Stimulated activated CD4-positive, alpha-beta T cell treated with anti-CD3 and anti-CD28 coated beads, Interleukin-12 subunit alpha, Interleukin-12 subunit beta, amount 100 ng/mL, for 4 hours (primary cell): Measurements from ENCODE around the gene TCF25.
A peak's percentile ranks its signal among the peaks of the same experiment; 100 is the strongest.
"Not testable (repeated sequence)": the region's sequence is repeated elsewhere in the genome, so short reads cannot be mapped to it uniquely, and the experiment has no call there.

Experiments
- DNase-seq: peaks from one replicate; pipeline ENCODE4 v3.0.0-alpha.2; 2020

TCF25 gene

DNA sequence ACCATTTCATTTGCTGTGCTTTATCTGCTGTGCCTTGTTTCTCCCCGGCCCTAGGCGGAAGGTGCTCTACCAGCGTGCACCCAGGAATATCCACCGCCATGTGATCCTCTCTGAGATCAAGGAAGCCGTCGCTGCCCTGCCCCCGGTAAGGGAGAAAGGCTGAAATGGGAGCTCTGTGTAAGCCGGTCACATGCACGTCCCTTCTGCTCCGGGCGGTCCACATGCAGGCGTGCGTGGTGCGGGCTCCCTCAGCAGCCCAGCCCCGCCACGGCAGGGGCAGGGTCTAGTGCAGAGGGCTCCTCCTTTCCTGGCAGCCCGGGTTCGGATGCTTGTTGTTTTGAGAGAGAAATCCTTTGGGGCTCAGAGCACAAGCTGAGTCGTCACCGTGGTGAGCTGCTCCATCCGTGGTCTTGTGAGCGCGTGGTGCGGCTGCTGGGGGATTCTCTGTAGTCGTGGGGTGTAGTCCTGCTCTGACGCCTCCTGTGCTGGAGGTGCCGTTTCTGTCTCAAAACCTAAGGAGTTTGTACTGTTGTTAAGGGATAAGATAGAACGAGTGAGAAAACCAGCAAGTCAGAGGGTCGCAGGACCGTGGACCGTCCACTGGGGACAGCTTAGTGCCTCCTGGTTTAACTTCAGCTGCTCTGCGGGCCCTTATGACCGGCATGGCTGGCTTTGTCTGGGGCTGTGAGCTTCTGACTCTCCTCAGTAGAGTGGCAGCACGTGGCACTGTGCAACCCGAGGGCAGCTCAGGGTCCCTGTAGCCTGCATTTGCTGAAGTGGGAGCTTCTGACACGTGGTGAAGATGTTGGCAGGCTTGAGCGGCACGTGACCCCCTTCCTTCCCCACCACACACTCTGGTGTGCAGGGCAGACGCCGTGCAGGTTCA is 33.0 kb downstream of the TCF25 start:
- DNase-seq, result no peak

DNA sequence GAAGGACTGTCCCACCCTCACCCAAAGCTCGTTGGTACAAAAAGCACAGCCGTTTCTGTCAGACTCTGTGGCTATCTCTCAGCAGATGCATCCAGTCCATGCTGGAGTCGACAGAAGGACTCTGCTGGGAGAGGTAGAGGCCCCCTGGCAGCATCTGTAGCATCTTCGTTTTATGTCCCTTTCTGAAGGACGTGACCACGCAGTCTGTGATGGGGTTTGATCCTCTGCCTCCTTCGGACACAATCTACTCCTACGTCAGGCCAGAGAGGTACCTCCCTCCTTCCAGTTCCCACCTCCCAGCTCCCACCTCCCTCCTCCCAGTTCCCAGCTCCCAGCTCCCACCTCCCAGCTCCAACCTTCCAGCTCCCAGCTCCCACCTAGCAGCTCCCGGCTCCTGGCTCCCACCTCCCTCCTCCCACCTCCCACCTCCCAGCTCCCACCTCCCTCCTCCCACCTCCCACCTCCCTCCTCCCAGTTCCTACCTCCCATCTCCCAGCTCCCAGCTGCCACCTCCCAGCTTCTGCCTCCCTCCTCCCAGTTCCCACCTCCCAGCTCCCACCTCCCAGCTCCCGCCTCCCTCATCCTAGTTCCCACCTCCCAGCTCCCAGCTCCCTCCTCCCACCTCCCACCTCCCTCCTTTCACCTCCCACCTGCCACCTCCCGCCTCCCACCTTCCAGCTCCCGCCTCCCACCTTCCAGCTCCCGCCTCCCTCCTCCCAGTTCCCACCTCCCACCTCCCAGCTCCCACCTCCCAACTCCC is 33.8 kb downstream of the TCF25 start:
- no peak for DNase-seq

DNA sequence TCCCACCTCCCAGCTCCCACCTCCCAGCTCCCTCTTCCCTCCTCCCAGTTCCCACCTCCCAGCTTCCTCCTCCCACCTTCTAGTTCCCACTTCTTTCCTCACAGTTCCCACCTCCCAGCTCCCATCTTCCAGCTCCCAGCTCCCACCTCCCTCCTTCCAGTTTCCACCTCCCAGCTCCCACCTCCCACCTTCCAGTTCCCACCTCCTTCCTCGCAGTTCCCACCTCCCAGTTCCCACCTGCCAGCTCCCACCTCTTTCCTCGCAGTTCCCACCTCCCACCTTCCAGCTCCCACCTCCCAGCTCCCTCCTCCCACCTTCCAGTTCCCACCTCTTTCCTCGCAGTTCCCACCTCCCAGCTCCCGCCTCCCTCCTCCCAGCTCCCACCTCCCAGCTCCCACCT is 34.8 kb downstream of the TCF25 start:
- no peak for DNase-seq

DNA sequence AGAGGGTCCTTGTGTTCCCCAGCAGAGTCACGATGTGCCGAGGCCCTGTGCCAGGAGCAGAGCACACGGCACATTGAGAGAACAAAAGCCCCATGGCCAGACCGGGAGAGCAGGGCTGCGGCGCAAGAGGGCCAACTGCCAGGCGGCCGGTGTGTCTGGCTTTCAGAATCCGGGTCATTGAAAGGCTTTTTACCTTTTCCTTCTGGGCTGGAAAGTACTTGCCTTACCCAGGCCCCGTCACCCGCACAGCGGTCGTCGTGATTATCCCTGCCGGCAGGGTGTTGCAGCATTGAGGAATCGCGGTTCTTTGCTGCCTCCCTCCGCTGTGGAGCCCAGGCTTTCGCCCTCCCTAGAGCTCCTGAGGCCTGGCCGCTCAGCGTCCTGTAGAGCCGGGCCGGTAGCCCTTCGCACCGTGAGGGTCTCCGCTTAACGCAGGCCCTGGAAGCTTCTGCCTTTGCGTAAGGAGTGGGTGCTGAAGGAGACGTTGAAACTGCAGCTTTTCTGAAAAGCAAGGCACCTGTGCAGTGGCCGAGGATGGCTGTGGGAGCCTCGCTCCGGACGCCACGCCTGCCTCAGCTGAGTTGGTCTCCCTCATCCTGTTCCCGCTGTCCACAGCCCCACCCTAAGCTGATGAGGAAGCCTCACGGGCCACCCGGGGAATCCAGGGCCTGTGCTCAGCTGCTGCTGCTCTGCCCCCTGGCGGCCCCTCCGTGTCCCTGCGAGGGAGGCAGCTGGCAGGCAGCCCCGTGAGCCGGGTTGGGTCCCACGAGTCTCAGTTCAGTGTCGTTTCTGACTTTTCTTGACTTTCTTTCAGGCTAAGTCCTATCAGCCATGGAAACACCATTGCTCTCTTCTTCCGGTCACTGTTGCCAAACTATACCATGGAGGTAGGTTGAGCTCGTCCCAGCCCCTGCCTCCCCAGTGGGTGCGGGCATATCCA is 36.7 kb downstream of the TCF25 start:
- DNase-seq, result peak; percentile 64

DNA sequence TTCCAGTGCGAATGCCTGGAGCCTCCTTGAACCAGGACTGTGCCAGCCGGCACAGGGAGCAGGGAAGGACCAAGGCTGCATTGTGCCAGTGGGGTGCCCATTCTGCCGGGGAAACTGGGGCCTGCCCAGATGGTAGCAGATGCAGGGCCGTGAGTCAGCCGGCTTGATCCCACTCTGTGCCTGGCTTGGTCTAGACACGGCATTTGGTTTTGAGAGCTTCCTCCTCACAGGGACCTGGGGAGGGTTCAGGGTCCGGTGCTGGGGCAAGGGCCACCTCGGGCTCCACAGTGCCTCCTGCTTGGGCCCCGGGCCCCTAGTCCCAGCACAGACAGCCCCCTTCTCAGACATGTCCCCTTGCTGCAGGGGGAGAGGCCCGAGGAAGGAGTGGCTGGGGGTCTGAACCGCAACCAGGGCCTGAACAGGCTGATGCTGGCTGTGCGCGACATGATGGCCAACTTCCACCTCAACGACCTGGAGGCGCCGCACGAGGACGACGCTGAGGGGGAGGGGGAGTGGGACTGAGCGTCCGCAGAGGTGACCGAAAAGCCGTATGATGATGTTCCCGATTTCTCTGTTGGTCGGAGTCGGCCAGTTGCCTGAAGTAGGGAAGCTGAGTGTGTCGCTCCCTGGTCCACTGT is 37.4 kb downstream of the TCF25 start:
- DNase-seq, result no peak

DNA sequence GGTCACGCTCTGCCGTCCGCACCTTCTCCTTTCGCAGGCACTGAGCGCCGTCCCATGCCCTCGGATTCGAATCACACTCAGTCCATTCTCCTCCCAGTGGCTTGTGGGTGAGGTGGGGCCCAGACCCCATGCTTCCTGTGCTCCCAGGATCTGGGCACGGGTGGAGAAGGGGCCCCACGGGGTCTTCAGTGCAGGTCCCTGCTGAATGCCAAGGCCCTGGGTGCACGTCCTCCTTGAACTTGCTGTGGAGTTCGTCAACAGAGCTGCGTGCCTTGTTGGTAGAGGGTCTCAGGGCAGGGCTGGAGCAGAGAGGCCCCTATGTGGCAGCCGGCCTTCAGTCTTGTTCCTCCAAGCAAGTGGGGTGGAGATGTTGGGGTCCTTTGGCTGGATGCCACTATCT is 38.0 kb downstream of the TCF25 start:
- no peak for DNase-seq

DNA sequence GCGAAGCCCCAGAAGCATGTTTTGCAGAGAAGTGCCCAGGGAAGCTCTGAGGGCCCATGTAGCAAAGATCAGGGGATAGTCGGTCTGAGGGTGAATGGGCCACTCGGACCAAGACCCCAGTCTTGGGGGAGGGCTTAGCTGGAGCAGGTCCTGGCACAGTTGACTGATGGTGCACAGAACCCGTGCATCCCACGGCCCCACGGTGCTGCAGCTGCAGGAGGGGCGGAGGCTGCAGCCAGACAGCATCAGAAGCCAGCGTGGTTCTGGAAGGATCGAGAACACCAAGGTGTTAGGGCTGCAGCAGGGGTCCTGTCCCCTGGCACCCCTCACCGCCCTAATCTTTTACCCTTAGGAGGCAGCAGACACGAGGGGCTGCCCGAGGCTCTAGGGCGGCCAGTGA is 38.8 kb downstream of the TCF25 start:
- DNase-seq, result no peak

DNA sequence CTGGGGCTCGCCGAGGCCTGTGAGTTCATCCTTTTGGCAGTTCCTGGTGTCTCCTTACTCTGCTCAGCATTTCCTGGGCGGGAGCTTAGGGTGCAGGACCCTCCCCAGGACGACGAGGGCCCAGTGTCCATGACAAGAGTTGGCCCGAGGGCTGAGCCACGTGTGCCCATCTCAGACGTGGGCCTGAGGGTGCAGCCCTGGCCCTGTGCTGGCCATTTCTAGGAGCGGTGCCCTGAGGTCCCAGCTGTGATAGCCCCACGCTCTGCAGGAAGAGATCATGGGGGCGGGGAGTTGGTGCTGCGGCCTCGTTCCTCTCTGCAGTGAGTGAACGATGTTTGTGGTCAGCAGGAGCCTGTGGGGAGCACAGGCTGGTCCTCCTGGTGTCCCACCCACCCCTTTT is 39.2 kb downstream of the TCF25 start:
- DNase-seq, result no peak

DNA sequence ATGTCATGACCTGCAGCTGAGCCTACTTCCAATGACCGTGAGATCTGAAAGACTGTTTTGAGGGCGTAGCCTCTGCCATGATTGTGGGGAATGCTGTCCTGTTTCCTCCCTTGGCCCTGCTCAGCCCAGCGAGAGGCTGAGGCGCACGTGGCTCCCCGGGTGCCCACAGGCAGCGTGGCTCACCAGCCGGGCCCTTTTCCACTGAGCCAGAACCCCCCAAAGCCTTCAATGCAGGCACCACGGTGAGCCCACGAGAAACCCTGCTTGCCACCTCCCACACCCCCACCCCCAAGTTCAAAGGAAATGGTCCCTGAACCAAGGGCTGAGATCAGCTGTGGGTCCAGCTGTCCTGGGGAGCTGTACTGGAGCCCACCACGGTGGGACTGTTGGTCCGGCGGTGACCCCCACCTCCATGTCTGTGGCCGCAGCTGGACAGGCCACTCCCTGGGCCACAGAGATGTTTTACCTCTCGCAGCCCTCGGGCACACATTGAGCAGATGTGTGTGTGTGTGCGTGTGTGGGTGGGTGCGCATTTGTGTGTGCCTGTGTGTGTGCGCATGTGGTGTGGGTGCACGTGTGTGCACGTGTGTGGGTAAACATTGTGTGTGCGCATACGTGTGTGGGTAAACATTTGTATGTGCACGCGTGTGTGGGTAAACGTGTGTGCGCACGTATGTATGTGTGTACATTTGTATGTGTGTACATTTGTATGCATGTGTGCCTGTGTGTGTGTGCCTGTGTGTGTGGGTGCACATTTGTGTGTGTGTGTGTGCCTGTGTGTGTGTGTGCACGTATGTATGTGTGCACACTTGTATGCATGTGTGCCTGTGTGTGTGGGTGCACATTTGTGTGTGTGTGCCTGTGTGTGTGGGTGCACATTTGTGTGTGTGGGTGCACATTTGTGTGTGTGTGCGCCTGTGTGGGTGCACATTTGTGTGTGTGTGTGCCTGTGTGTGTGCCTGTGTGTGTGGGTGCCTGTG is 40.3 kb downstream of the TCF25 start:
- DNase-seq, result no peak

DNA sequence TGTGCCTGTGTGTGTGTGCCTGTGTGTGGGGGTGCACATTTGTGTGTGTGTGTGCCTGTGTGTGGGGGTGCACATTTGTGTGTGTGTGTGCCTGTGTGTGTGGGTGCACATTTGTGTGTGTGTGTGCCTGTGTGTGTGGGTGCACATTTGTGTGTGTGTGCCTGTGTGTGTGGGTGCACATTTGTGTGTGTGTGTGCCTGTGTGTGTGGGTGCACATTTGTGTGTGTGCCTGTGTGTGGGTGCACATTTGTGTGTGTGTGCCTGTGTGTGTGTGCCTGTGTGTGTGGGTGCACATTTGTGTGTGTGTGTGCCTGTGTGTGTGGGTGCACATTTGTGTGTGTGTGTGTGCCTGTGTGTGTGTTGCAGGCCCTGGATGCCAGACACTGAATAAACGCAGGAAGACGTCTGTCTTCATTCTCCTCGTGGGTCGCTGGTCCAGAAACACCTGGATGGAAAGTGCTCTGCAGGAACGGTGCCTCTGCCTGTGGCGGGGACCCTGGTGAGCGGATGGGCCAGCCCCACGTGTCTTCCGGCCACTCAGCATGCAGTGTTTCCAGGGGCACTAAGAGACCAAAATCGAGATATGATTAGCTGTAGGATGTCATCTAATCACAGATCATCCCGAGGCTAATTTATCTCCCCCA is 41.4 kb downstream of the TCF25 start:
- not testable (repeated sequence) for DNase-seq

DNA sequence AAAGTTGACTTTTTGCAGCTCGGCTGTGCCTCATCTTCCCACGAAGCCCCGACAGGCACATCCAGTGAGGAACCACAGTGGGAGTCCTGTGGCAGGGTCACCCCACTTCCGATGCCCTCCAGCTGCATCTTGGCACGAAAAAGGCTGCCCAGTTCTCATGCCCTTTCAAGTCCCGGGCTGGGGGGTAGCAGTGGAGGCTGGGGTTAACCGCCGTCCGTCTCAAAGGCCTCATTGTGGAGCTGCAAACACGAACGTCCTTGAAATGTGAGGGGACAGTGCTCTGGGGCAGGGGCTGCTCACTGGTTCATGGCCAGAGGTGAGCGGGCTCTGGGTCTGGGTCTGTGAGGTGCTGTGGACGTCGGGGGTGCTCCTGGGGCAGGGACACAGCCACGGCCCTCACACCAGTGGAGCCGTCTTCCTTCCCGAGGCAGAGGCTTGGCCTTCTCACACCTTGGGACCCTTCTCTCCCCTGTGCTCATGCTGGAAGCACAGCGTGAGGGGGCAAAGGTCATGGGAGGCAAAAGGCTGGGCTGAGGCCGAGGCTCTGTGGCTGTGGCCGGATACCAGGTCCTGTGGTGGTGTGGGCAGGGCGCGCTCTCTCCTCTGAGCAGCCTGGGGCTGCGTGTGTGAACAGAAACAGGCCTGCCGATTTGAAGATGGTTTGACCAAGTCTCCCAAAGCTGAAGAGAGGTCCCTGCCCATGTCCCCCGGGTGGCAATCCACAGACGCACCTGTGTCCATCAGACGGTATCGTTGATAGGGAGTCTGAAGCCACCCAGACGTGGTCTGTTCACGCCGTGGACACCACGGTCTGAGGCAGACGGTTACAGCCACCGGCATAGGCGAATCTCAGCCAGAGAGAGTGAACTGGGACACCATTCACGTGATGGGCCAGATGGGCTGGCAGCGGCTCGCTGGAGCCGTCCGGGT is 42.2 kb downstream of the TCF25 start:
- DNase-seq, result no peak

DNA sequence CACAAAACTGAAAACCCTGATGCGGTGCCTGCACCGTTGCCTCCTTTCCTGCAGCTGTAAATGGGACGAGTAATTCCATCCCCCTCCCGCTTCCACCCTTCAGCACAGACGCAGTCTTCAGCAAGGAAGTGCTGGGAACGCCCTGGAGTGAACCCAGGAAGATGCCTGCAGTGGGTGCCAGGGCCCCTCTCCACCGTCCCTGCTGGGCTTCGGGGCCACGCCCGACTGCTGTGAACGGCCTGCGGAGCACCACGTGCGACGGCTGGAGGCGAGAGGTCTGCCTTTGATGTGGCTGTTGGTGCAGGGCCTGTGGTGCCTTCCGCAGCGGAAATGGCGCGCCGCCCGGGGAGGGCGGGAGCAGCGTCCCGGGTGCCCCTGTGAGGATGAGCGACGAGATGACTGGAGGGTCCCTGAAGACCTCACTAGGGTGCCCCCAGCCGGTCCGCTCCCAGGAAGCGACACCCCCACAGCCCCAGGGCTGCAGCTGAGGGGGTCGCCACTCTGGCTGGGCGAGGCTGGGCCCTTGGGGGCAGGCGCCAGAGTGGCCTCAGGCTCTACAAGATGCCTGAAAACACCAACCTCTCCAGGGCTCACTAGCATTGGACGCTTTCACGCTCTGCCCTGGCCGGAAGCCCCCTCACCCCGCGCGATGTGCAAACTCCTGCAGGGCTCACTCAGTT is 44.5 kb downstream of the TCF25 start:
- DNase-seq, result peak; percentile 59

DNA sequence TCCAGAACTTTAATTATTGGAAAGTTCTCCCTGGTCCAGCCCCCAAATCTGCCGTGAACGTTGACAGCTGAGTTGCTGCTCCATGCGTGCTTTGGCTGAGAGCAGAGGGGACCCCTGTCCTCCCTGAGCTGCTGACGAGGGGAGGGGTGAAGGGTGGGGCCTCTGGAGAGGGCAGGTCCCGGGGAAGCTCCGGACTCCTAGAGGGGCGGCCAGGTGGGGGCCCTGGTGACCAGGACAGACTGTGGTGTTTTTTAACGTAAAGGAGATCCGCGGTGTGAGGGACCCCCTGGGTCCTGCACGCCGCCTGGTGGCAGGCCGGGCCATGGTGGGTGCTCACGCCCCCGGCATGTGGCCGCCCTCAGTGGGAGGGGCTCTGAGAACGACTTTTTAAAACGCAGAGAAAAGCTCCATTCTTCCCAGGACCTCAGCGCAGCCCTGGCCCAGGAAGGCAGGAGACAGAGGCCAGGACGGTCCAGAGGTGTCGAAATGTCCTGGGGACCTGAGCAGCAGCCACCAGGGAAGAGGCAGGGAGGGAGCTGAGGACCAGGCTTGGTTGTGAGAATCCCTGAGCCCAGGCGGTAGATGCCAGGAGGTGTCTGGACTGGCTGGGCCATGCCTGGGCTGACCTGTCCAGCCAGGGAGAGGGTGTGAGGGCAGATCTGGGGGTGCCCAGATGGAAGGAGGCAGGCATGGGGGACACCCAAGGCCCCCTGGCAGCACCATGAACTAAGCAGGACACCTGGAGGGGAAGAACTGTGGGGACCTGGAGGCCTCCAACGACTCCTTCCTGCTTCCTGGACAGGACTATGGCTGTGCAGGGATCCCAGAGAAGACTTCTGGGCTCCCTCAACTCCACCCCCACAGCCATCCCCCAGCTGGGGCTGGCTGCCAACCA is 45.3 kb downstream of the TCF25 start, which contains the start of gene MC1R:
Gene MC1R, plus strand, starts transcription at position 410 of the 895 bp plus-strand sequence. Its CDS starts 397 bp downstream, at position 807.
- DNase-seq, result no peak

DNA sequence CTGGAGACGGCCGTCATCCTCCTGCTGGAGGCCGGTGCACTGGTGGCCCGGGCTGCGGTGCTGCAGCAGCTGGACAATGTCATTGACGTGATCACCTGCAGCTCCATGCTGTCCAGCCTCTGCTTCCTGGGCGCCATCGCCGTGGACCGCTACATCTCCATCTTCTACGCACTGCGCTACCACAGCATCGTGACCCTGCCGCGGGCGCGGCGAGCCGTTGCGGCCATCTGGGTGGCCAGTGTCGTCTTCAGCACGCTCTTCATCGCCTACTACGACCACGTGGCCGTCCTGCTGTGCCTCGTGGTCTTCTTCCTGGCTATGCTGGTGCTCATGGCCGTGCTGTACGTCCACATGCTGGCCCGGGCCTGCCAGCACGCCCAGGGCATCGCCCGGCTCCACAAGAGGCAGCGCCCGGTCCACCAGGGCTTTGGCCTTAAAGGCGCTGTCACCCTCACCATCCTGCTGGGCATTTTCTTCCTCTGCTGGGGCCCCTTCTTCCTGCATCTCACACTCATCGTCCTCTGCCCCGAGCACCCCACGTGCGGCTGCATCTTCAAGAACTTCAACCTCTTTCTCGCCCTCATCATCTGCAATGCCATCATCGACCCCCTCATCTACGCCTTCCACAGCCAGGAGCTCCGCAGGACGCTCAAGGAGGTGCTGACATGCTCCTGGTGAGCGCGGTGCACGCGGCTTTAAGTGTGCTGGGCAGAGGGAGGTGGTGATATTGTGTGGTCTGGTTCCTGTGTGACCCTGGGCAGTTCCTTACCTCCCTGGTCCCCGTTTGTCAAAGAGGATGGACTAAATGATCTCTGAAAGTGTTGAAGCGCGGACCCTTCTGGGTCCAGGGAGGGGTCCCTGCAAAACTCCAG is 46.4 kb downstream of the TCF25 start:
- DNase-seq, result no peak

DNA sequence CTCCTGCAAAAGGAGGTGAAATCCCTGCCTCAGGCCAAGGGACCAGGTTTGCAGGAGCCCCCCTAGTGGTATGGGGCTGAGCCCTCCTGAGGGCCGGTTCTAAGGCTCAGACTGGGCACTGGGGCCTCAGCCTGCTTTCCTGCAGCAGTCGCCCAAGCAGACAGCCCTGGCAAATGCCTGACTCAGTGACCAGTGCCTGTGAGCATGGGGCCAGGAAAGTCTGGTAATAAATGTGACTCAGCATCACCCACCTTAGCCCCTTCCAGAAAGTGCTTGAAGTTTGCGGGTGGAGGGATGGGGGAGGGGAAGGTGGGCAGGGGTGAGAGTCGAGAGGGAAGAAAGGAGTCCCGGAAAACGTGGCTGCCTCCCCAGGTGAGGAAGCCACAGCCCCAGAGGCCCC is 47.3 kb downstream of the TCF25 start:
- no peak for DNase-seq

DNA sequence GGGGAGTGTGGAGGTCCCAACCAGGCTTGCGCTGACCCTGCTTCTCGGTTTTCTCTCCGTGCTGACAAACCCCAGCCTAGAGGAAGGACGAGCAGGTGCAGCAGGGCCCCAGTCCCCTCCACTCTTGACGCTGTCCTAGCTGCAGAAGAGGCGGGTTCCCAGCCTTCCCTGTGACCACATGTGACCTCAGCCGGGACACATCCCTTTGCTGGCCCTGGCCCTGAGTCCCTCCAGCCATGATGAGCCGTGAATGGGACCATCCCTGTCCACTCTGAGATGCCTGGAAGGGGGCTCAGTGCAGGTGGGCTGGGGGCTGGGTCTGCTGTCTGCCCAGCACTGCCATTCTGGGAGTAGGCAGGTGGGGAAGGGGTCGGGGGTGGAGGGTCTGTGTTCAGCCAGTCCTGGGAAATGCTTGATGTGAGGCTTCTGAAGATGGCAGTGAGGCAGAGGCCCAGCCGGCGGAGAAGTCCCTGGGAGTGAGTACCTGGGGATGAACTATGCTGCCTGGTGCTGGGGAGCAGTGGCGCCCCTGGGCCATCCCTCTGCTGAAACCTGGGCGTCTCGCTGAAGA is 47.8 kb downstream of the TCF25 start:
- DNase-seq, result no peak
